HG03025 (cell line): ENCODE measurements around the gene RFX5.
"Not testable (repeated sequence)": the region's sequence is repeated elsewhere in the genome, so short reads cannot be mapped to it uniquely, and the experiment has no call there.

Experiments used
- ATAC-seq: cut with Tn5 transposase; IDR thresholded peaks from one replicate; pipeline ENCODE4 v1.9.1; 2021; ENCODE audit warnings: mild to moderate bottlenecking, moderate library complexity; ENCODE audit not compliant: unreplicated experiment, low FRiP score

RFX5 gene

GRCh38 chr1:151346769-151347522, at the start of gene RFX5:
Gene RFX5 (minus strand): TSS chr1:151347252. CDS start chr1:151346320, 932 bp downstream.
- peak; percentile 89 for ATAC-seq

GRCh38 chr1:151396265-151396664, 49.2 kb upstream of the RFX5 start:
- ATAC-seq, result not testable (repeated sequence)

GRCh38 chr1:151393583-151393982, 46.5 kb upstream of the RFX5 start:
- no peak for ATAC-seq

GRCh38 chr1:151391079-151391563, 44.1 kb upstream of the RFX5 start:
- ATAC-seq, result no peak

GRCh38 chr1:151390221-151391078, 43.4 kb upstream of the RFX5 start:
- not testable (repeated sequence) for ATAC-seq

- ATAC-seq, result no peak
Observed at GRCh38 chr1:151386002-151386401, 39.0 kb upstream of the RFX5 start.

- no peak for ATAC-seq
Observed at GRCh38 chr1:151384584-151384983, 37.5 kb upstream of the RFX5 start.

- no peak for ATAC-seq
Observed at GRCh38 chr1:151377150-151377884, 30.3 kb upstream of the RFX5 start.

- ATAC-seq, result no peak
Observed at GRCh38 chr1:151373196-151373595, 26.1 kb upstream of the RFX5 start.

- ATAC-seq, result no peak
Observed at GRCh38 chr1:151372058-151372934, 25.2 kb upstream of the RFX5 start, which contains the start of gene SELENBP1. Gene SELENBP1 (minus strand): TSS chr1:151372705. CDS start chr1:151372641, 64 bp downstream.

GRCh38 chr1:151371370-151372057, 24.5 kb upstream of the RFX5 start:
- ATAC-seq, result no peak

GRCh38 chr1:151370211-151370911, 23.3 kb upstream of the RFX5 start:
- ATAC-seq, result no peak

- no peak for ATAC-seq
Observed at GRCh38 chr1:151369621-151370048, 22.6 kb upstream of the RFX5 start.

- no peak for ATAC-seq
Observed at GRCh38 chr1:151369302-151369610, 22.2 kb upstream of the RFX5 start.

- no peak for ATAC-seq
Observed at GRCh38 chr1:151368393-151369301, 21.6 kb upstream of the RFX5 start.

GRCh38 chr1:151367658-151368392, 20.8 kb upstream of the RFX5 start:
- no peak for ATAC-seq

- ATAC-seq, result no peak
Observed at GRCh38 chr1:151364996-151365395, 17.9 kb upstream of the RFX5 start.
